SU-DHL-6 (cell line): Measurements from ENCODE around the gene MEX3D.

Experiments
- EZH2phosphoT487 ChIP-seq: fragments of 200-600 bp; sonication (generic), shearing (Covaris generic); conservative IDR thresholded peaks from 2 replicates; pipeline ENCODE4 v1.6.1; 2018; ENCODE audit warnings: mild to moderate bottlenecking, antibody characterized with exemption, low read length, moderate library complexity, mixed read lengths
- TF ChIP-seq, protein P1 (sequence below): fragments of 200-600 bp; sonication (generic); IDR thresholded peaks from one replicate; pipeline ENCODE4 v1.5.1; 2017; ENCODE audit warnings: antibody characterized with exemption, mild to moderate bottlenecking, low read length, moderate library complexity; ENCODE audit not compliant: insufficient read depth, poor library complexity, severe bottlenecking

GRCh38 chr19:1602091-1602707 is 34.1 kb upstream of the MEX3D start:
- TF ChIP-seq, protein P1, sequence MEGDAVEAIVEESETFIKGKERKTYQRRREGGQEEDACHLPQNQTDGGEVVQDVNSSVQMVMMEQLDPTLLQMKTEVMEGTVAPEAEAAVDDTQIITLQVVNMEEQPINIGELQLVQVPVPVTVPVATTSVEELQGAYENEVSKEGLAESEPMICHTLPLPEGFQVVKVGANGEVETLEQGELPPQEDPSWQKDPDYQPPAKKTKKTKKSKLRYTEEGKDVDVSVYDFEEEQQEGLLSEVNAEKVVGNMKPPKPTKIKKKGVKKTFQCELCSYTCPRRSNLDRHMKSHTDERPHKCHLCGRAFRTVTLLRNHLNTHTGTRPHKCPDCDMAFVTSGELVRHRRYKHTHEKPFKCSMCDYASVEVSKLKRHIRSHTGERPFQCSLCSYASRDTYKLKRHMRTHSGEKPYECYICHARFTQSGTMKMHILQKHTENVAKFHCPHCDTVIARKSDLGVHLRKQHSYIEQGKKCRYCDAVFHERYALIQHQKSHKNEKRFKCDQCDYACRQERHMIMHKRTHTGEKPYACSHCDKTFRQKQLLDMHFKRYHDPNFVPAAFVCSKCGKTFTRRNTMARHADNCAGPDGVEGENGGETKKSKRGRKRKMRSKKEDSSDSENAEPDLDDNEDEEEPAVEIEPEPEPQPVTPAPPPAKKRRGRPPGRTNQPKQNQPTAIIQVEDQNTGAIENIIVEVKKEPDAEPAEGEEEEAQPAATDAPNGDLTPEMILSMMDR: no peak
- no peak for TF ChIP-seq EZH2phosphoT487
